ENCODE measurements around the gene OPN1SW. TPM values are rescaled to one million over a fixed set of nuclear protein-coding genes. Genes with fewer than 3 reads are reported as not detected.

The OPN1SW gene
- total RNA-seq, 1 donor from 2014 or later: not detected

DNA sequence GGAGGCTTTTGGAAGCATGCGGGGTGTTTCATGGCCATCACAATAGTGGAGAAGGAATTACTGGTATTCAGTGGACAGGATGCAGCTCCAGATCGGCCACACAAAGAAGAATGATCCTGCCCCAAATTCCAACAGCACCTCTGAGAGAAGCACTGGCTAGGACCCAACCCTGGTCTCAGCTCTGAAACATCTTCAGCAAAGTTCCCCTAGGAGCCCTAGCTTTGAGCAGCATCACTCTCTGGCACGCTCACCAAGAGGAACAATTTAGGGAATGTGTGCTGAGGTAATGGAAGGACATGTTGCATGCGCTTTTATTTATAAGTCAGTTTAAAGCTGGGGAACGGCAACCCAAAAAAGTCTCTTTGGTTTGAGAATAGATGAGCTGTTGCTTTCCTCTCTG is 5.5 kb upstream of the OPN1SW start:
- peaks cover 2% of the 10 kb centered on the region for H3K36me3 Mint-ChIP-seq (ENCODE audit: insufficient read depth)
- H3K9me3 Mint-ChIP-seq (ENCODE audit: low read depth): peaks cover 7% of the 10 kb centered on the region
- no peak for DNase-seq (ENCODE audit: low spot score, unreplicated experiment)
- no peak overlapping the region for H3K4me3 Mint-ChIP-seq (ENCODE audit: low read depth)
- H3K27me3 Mint-ChIP-seq: peaks cover 21% of the 10 kb centered on the region
- H3K27ac Mint-ChIP-seq: no peak overlapping the region
- TF ChIP-seq, protein P1, sequence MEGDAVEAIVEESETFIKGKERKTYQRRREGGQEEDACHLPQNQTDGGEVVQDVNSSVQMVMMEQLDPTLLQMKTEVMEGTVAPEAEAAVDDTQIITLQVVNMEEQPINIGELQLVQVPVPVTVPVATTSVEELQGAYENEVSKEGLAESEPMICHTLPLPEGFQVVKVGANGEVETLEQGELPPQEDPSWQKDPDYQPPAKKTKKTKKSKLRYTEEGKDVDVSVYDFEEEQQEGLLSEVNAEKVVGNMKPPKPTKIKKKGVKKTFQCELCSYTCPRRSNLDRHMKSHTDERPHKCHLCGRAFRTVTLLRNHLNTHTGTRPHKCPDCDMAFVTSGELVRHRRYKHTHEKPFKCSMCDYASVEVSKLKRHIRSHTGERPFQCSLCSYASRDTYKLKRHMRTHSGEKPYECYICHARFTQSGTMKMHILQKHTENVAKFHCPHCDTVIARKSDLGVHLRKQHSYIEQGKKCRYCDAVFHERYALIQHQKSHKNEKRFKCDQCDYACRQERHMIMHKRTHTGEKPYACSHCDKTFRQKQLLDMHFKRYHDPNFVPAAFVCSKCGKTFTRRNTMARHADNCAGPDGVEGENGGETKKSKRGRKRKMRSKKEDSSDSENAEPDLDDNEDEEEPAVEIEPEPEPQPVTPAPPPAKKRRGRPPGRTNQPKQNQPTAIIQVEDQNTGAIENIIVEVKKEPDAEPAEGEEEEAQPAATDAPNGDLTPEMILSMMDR (IDR thresholded peaks at IDR 0.05; ENCODE audit: unreplicated experiment): no peak
- peaks cover 3% of the 10 kb centered on the region for H3K4me1 Mint-ChIP-seq (ENCODE audit: low read depth)

DNA sequence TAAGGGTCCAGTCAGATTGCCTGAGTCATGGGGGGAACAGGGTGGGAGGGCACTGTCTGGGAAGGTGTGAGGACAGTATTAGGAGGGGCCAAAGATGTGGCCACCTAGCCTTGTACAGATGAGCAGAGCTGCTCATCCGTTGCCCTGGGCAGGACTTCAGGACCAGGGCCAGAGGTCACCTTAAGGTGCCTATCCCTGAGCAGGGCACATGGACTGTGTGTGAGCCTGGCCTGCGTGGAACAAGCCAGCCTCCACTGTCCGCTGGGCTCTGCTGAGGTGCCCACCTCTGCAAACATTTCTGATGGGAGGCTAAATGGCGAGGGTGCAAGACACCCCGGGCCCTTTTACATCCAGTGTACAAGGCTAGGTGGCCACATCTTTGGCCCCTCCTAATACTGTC is 3.4 kb upstream of the OPN1SW start:
- Mint-ChIP-seq H3K9me3 (ENCODE audit: low read depth) (peaks cover 7% of the 10 kb centered on the region), H3K27ac (no peak overlapping the region), H3K4me3 (ENCODE audit: low read depth) (no peak overlapping the region), H3K27me3 (peaks cover 16% of the 10 kb centered on the region), H3K4me1 (ENCODE audit: low read depth) (peaks cover 3% of the 10 kb centered on the region), H3K36me3 (ENCODE audit: insufficient read depth) (peaks cover 4% of the 10 kb centered on the region)
- TF ChIP-seq, protein P1 (IDR thresholded peaks at IDR 0.05; ENCODE audit: unreplicated experiment): no peak
- DNase-seq (ENCODE audit: low spot score, unreplicated experiment): no peak

DNA sequence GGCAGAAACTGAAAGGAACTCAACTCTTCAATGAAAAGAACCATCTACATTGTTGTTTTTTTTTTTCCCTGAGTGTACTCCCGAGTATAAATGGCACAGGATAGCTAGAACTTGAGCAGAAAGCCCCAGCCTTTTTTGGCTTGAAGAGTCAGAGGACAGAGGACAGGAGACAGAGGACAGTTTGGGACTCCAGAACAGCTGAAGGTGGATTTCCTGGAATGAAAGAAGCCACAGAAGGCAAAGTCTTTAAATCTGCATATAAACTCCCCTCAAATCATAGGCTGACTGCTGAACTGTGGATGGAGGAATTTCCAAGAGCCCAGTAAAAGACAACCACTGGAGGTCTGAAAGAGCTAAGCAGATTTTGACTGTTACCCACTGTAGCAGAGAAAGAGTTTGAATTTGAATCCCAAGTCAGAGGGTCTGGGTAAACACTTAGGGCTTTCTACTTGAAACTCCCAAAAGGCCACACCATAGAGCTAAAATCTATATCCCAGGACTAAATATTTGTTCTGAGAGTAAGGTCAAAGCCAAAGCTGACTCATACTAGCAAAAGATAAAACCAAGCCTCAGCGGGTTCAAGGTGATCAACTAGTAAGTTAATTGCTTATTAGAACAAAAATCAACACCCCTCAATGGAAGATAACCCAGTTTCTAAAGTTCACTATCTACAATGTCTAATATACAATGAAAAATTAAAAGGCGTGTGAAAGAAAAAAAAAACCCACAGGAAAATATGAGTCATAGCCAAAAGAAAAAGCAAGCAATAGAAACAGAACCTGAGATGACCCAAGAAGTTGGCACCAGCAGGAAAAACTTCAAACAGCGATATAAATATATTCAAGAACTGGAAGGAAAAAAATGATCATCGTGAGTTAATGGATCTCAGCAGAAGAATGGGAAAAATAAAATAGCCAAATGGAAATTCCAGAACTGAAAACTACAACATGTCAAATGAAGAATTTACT is 1.8 kb upstream of the OPN1SW start:
- Mint-ChIP-seq H3K27ac (no peak overlapping the region), H3K4me3 (ENCODE audit: low read depth) (no peak overlapping the region), H3K9me3 (ENCODE audit: low read depth) (peaks cover 10% of the 10 kb centered on the region), H3K27me3 (peaks cover 9% of the 10 kb centered on the region), H3K36me3 (ENCODE audit: insufficient read depth) (peaks cover 10% of the 10 kb centered on the region), H3K4me1 (ENCODE audit: low read depth) (no peaks in the 10 kb centered on the region)
- TF ChIP-seq, protein P1 (IDR thresholded peaks at IDR 0.05; ENCODE audit: unreplicated experiment): no peak
- DNase-seq (ENCODE audit: low spot score, unreplicated experiment): no peak

DNA sequence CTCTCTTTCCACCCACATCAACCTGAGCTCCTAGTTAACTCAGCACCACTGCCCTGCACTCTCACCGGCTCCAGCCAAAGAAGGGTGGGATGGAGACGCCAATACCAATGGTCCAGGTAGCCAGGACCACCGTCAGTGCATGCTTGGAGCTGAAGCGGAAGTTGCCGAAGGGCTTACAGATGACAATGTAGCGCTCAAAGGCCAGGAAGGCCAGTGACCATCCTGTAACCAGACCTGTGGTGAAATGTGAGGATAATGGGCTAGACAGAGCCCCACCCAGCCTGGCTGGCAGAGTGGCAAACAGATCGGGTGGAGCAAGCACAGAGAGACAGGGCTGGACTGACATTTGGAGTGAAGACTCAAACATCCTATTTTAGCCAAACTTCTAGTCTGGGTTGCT is 673 bp downstream of the OPN1SW start:
- TF ChIP-seq, protein P1 (IDR thresholded peaks at IDR 0.05; ENCODE audit: unreplicated experiment): no peak
- no peak overlapping the region for H3K27ac Mint-ChIP-seq

DNA sequence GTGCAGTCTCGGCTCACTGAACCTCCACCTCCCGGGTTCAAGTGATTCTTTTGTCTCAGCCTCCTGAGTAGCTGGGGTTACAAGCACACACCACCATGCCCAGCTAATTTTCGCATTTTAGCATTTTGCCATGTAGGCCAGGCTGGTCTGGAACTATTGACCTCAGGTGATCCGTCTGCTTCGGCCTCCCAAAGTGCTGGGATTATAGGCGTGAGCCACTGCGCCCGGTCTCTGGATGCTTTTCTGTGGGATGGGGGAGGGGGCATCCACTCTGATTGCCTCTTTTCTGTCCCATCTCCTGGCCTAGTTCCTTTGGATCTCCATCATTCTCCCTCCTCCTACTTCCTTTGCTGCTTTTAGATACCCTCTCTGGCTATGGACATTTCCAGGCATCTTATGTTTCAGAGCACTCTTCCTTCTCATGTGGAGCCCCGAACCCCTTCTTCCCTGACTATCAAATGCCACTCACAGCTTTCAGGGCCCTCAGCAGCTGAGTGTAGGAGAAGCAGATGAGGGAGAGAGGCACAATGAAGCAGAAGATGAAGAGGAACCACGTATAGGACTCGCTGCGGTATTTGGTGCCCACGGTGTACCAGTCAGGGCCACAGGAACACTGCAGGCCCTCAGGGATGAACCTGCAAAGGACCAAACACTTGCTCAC is 1.4 kb downstream of the OPN1SW start:
- TF ChIP-seq, protein P1 (IDR thresholded peaks at IDR 0.05; ENCODE audit: unreplicated experiment): no peak
- peaks cover 27% of the 10 kb centered on the region for H3K36me3 Mint-ChIP-seq (ENCODE audit: insufficient read depth)
- H3K27ac Mint-ChIP-seq: no peak overlapping the region
- DNase-seq (ENCODE audit: low spot score, unreplicated experiment): no peak
- H3K4me3 Mint-ChIP-seq (ENCODE audit: low read depth): no peak overlapping the region
- no peaks in the 10 kb centered on the region for H3K27me3 Mint-ChIP-seq
- H3K4me1 Mint-ChIP-seq (ENCODE audit: low read depth): peaks cover 2% of the 10 kb centered on the region
- peaks cover 10% of the 10 kb centered on the region for H3K9me3 Mint-ChIP-seq (ENCODE audit: low read depth)

More for the DNA sequence above, 673 bp downstream of the OPN1SW start:
- no peak overlapping the region for H3K4me3 Mint-ChIP-seq (ENCODE audit: low read depth)
- peaks cover 10% of the 10 kb centered on the region for H3K9me3 Mint-ChIP-seq (ENCODE audit: low read depth)
- DNase-seq (ENCODE audit: low spot score, unreplicated experiment): no peak
- H3K27me3 Mint-ChIP-seq: no peaks in the 10 kb centered on the region
- peaks cover 20% of the 10 kb centered on the region for H3K36me3 Mint-ChIP-seq (ENCODE audit: insufficient read depth)
- H3K4me1 Mint-ChIP-seq (ENCODE audit: low read depth): peaks cover 2% of the 10 kb centered on the region
